K562 (cell line): ENCODE data around the gene ASPG.

Experiments
- CTCF ChIP-seq, 3 experiments: IDR thresholded peaks in 2 of 3; conservative IDR thresholded peaks in 1 of 3; 2 replicates each; pipeline ENCODE4 v1.5.1; 2011 to 2012; ENCODE audit warnings: low read length in 3 of 3, mild to moderate bottlenecking in 3 of 3, control low read depth in 2 of 3, improper control_type of control experiment in 1 of 3, inconsistent platforms in 1 of 3, low read depth in 1 of 3, mixed read lengths in 1 of 3, moderate library complexity in 1 of 3; ENCODE audit not compliant: insufficient read depth in 2 of 3
- HES1 ChIP-seq: fragments of 450-650 bp; IDR thresholded peaks from 2 replicates; pipeline ENCODE4 v1.6.1; 2016; ENCODE audit warnings: low read depth, mild to moderate bottlenecking, moderate library complexity
- NR1H2 ChIP-seq: sonication (generic); formaldehyde crosslinking; IDR thresholded peaks from 2 replicates; pipeline ENCODE4 v1.4.0; 2020; ENCODE audit warnings: mild to moderate bottlenecking, missing genetic modification reagents
- POLR2A ChIP-seq: fragments of 450-650 bp; conservative IDR thresholded peaks from 2 replicates; pipeline ENCODE4 v1.6.1; 2016
- ZNF24 ChIP-seq: fragments of 450-650 bp; IDR thresholded peaks from 2 replicates; pipeline ENCODE4 v1.6.1; 2016

GRCh38 chr14:104069541-104069940 is 16.0 kb upstream of the ASPG start:
- TF ChIP-seq CTCF (IDR thresholded peaks at IDR 0.05 in 2 of 3, conservative IDR thresholded peaks at IDR 0.05 in 1 of 3; ENCODE audit: insufficient read depth in 2 of 3, low read depth in 1 of 3, low read length in 3 of 3) (no peak), ZNF24 (no peak), HES1 (no peak), NR1H2 (CRISPR knock-in tag) (no peak), POLR2A (no peak)
